ENCODE measurements around the gene FXYD3. TPM values are rescaled to one million over a fixed set of nuclear protein-coding genes. Genes with fewer than 3 reads are reported as not detected.

Gene FXYD3
- total and polyA plus RNA-seq, 2 of the 13 experiments (the other 11 are each of a cell fraction or from before 2014, with no cell fraction given): 4.9 TPM; not detected in 1

- TF ChIP-seq STAT6 (CRISPR knock-in tag; IDR thresholded peaks at IDR 0.05; ENCODE audit: borderline replicate concordance) (no peak), ZHX2 (IDR thresholded peaks at IDR 0.05; ENCODE audit: low read depth) (no peak), ZHX2 (CRISPR knock-in tag; IDR thresholded peaks at IDR 0.05; ENCODE audit: borderline replicate concordance) (no peak), FOXP1 (IDR thresholded peaks at IDR 0.05) (0 out of 2 replicates have a peak, but pooled peaks have one; percentile 24), FOXP1 (CRISPR knock-in tag; IDR thresholded peaks at IDR 0.05) (no peak), TRAFD1 (CRISPR knock-in tag; IDR thresholded peaks at IDR 0.05; ENCODE audit: borderline replicate concordance) (no peak), ZNF343 (CRISPR knock-in tag; IDR thresholded peaks at IDR 0.05) (no peak), THAP8 (CRISPR knock-in tag; IDR thresholded peaks at IDR 0.05; ENCODE audit: borderline replicate concordance) (no peak), SNRNP70 (IDR thresholded peaks at IDR 0.05; ENCODE audit: low read depth, low read length) (no peak), E2F5 (CRISPR knock-in tag; conservative IDR thresholded peaks at IDR 0.05) (no peak), ATF3 (CRISPR knock-in tag; IDR thresholded peaks at IDR 0.05) (no peak), ZNF205 (CRISPR knock-in tag; IDR thresholded peaks at IDR 0.05) (peak; percentile 41; the same call in 1 of the 2 replicates), ZNF207 (IDR thresholded peaks at IDR 0.05; ENCODE audit: borderline replicate concordance) (no peak), YEATS4 (CRISPR knock-in tag; IDR thresholded peaks at IDR 0.05; ENCODE audit: borderline replicate concordance) (no peak), ZNF740 (CRISPR knock-in tag; IDR thresholded peaks at IDR 0.05) (no peak)
These were observed 48.7 kb upstream of the FXYD3 start (continued) for GRCh38 chr19:35066691-35067563.
